Upper lobe of left lung (tissue), 6 donors: ENCODE measurements around the gene GLOD4. TPM values are rescaled to one million over a fixed set of nuclear protein-coding genes. Genes with fewer than 3 reads are reported as not detected.

ENCODE experiments used
- ATAC-seq, 2 donors: fragments of 200-7000 bp; cut with Tn5 transposase; one replicate each; pipeline ENCODE4 v1.9.1; 2022; ENCODE audit warnings: mild to moderate bottlenecking in 2 of 2, moderate library complexity in 2 of 2; ENCODE audit not compliant: low FRiP score in 2 of 2
- DNase-seq, 2 donors: peaks; one replicate each; pipeline ENCODE4 v3.0.0-alpha.2; 2019 to 2020
- H3K27ac ChIP-seq, 4 donors: fragments of 200-600 bp; sonication (generic); one replicate each; pipeline ENCODE4 v1.5.1; 2016 to 2019
- H3K27me3 ChIP-seq, 4 donors: fragments of 200-600 bp; sonication (generic); one replicate each; pipeline ENCODE4 v1.5.1; 2017 to 2019
- H3K36me3 ChIP-seq, 4 donors: fragments of 200-600 bp; sonication (generic); one replicate each; pipeline ENCODE4 v1.5.1; 2016 to 2019
- H3K4me1 ChIP-seq, 4 donors: fragments of 200-600 bp; sonication (generic); one replicate each; pipeline ENCODE4 v1.5.1; 2018 to 2019
- H3K4me3 ChIP-seq, 4 donors: fragments of 200-600 bp; sonication (generic); one replicate each; pipeline ENCODE4 v1.5.1; 2017 to 2019; ENCODE audit warnings: mild to moderate bottlenecking in 2 of 4, moderate library complexity in 1 of 4
- H3K9me3 ChIP-seq, 4 donors: fragments of 200-600 bp; sonication (generic); one replicate each; pipeline ENCODE4 v1.5.1; 2018 to 2019
- EP300 ChIP-seq, 4 donors: sonication (generic); formaldehyde crosslinking; IDR thresholded peaks; one replicate each; pipeline ENCODE4 v1.5.1; 2017; ENCODE audit warnings: antibody characterized with exemption in 4 of 4, control low read depth in 2 of 4
- POLR2A ChIP-seq, 4 donors: fragments of 450-650 bp; IDR thresholded peaks; one replicate each; pipeline ENCODE4 v1.5.1; 2016 to 2017; ENCODE audit warnings: antibody characterized with exemption in 4 of 4, mild to moderate bottlenecking in 2 of 4
- POLR2AphosphoS5 ChIP-seq, 2 donors: sonication (generic); formaldehyde crosslinking; IDR thresholded peaks; one replicate each; pipeline ENCODE4 v1.5.1; 2017; ENCODE audit warnings: antibody characterized with exemption in 2 of 2
- WGBS, 2 donors: methylation state at CpG; one replicate each; pipeline ENCODE4 v1.1.5; 2017 to 2018; 5-methylcytosine and 5-hydroxymethylcytosine counted together
- total RNA-seq, 6 donors: library from RNA; depleted of rRNA in 4 of 6; stranded (reverse); fragments of >200 nt in 4 of 6; gene quantifications; one replicate each; pipeline versions ENCODE4 v1.1.0 to v1.2.1, GENCODE V29; 2016 to 2021
- TF ChIP-seq, protein P1 (sequence below), 6 experiments: fragments of 450-650 bp in 4 of 6; fragments of 200-600 bp in 2 of 6; sonication (generic) in 2 of 6; IDR thresholded peaks; one replicate each; pipeline ENCODE4 v1.5.1; 2016 to 2019; ENCODE audit warnings: antibody characterized with exemption in 6 of 6
- donor health status: DM: no; HTN: no; CAD: no; lungs with moderate emphysema.
- donor health status: DM: no; HTN: yes; CAD: no; lungs with severe emphysema.

The GLOD4 gene
- total RNA-seq, 6 donors from 2014 or later = 41.0 to 92.2 (median 51.8) TPM

- 75 to 77% methylated on average over 10 of the region's 10 CpGs for WGBS, 2 donors
Measured at GRCh38 chr17:733743-734142, 48.3 kb downstream of the GLOD4 start.

DNA sequence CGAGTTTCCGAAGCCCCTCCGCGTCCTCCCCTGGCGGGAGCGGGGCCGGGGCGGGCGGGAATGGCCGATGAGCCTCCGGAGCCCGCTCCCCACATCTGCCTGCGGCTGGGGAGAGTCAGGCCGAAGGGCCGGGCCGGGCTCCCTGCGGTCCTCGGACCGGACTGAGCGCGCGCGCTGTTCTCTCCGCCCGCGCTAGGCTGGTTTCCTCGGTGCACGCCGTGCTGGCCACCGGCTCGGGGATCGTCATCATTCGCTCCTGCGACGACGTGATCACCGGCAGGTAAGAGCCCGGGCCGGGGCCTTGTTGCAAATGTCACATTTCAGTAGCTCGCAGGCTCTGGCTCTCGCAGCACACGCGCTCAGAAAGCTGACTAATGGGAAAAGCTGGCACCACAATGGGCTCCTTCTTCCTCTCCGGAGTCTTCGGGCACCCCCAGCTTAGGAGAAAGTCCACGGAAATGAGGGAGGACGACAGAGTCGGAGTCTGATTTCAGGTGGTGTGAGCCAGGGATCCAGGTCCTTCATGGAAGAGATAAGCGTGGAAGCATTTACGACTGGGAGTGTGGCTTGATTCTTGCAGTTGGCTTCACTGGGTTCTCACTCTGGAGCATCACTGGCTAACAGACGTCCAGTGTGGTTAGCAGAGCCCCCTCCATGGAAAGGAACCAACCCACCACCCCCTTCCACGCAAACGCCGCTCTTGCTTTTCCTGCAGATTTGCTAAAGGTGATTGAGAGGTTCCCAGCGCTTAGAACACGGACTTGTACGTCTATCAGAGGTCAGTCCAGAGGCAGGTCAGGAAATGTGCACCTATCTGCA lies 49.0 kb downstream of the GLOD4 start:
- Histone ChIP-seq H3K9me3 (no peaks in the 10 kb centered on the region), H3K4me1 (peaks cover 0 to 23% (median 10%) of the 10 kb centered on the region in 4 donors), H3K27ac (peak overlapping the region; percentile 56 to 87 (median 77)), H3K36me3 (peaks cover 0 to under 1% (median 0%) of the 10 kb centered on the region in 4 donors), H3K4me3 (peak overlapping the region; percentile 36 to 98 (median 93)), H3K27me3 (no peaks in the 10 kb centered on the region)
- WGBS, 2 donors = 20 to 39% methylated on average over 11 to 28 of the region's 57 CpGs
- DNase-seq (peak in 1 of 2 donors; percentile 42), ATAC-seq (peak; percentile 44 to 74)
- TF ChIP-seq EP300 (IDR thresholded peaks at IDR 0.05) = no peak
- TF ChIP-seq, protein P1, sequence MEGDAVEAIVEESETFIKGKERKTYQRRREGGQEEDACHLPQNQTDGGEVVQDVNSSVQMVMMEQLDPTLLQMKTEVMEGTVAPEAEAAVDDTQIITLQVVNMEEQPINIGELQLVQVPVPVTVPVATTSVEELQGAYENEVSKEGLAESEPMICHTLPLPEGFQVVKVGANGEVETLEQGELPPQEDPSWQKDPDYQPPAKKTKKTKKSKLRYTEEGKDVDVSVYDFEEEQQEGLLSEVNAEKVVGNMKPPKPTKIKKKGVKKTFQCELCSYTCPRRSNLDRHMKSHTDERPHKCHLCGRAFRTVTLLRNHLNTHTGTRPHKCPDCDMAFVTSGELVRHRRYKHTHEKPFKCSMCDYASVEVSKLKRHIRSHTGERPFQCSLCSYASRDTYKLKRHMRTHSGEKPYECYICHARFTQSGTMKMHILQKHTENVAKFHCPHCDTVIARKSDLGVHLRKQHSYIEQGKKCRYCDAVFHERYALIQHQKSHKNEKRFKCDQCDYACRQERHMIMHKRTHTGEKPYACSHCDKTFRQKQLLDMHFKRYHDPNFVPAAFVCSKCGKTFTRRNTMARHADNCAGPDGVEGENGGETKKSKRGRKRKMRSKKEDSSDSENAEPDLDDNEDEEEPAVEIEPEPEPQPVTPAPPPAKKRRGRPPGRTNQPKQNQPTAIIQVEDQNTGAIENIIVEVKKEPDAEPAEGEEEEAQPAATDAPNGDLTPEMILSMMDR (IDR thresholded peaks at IDR 0.05) = peak in 1 of 6 experiments; percentile 6

More at GRCh38 chr17:733743-734142, 48.3 kb downstream of the GLOD4 start:
- Histone ChIP-seq H3K4me3 (peak overlapping the region in 1 of 4 donors; percentile 98), H3K9me3 (no peaks in the 10 kb centered on the region), H3K36me3 (peaks cover 0 to 5% (median 0%) of the 10 kb centered on the region in 4 donors), H3K4me1 (peaks cover 0 to 23% (median 10%) of the 10 kb centered on the region in 4 donors), H3K27ac (no peak overlapping the region), H3K27me3 (no peaks in the 10 kb centered on the region)
- DNase-seq = no peak
- TF ChIP-seq POLR2A (IDR thresholded peaks at IDR 0.05) (no peak), POLR2AphosphoS5 (IDR thresholded peaks at IDR 0.05) (no peak), EP300 (IDR thresholded peaks at IDR 0.05) (no peak)
- TF ChIP-seq, protein P1 (IDR thresholded peaks at IDR 0.05) = no peak
- ATAC-seq = no peak

GRCh38 chr17:732067-732901 lies 49.8 kb downstream of the GLOD4 start, which contains the start of gene TLCD3A:
TSS of gene TLCD3A (plus strand) at chr17:732596. CDS start at chr17:732648, 52 bp downstream.
- Histone ChIP-seq H3K36me3 (no peaks in the 10 kb centered on the region), H3K9me3 (no peaks in the 10 kb centered on the region), H3K27ac (peak within 1 kb of the TSS; percentile 71 to 87 (median 77)), H3K27me3 (no peaks in the 10 kb centered on the region), H3K4me1 (peaks cover 0 to 23% (median 10%) of the 10 kb centered on the region in 4 donors), H3K4me3 (peak within 1 kb of the TSS; percentile 51 to 98 (median 93))
- WGBS, 2 donors = 0% methylated on average over 11 of the region's 126 CpGs; no CpG with 5 or more reads in 1 of the 2 donors
- TF ChIP-seq POLR2AphosphoS5 (IDR thresholded peaks at IDR 0.05) = no peak
- TF ChIP-seq EP300 (IDR thresholded peaks at IDR 0.05) = no peak
- TF ChIP-seq POLR2A (IDR thresholded peaks at IDR 0.05) = peak in 1 of 4 donors; percentile 58
- TF ChIP-seq, protein P1 (IDR thresholded peaks at IDR 0.05) = peak in 1 of 6 experiments; percentile 5
- ATAC-seq = peak; percentile 67 to 94
- peak; percentile 74 to 95 for DNase-seq

DNA sequence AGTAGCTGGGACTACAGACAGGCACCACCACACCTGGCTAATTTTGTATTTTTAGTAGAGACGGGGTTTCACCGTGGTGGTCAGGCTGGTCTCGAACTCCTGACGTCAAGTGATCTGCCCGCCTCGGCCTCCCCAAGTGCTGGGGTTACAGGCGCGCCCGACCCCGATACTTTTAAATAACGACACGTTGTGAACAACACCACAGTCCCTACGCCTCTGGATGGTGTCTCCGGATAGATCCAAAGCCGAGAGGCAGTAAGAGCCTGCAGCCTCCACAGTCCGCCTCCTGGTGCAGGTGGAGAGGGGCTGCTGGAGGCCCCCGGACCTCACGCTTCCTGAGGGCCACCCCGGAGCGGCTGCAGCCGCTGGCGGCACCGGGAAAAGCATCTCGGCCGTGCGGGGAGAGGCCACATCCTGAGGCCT lies 50.4 kb downstream of the GLOD4 start:
- peak in 1 of 2 donors; percentile 15 for ATAC-seq
- no peak for TF ChIP-seq EP300 (IDR thresholded peaks at IDR 0.05)
- no peak for TF ChIP-seq POLR2AphosphoS5 (IDR thresholded peaks at IDR 0.05)
- no peak for TF ChIP-seq POLR2A (IDR thresholded peaks at IDR 0.05)
- TF ChIP-seq, protein P1 (IDR thresholded peaks at IDR 0.05) = no peak
- DNase-seq = no peak
- WGBS, 2 donors = 0 to 22% methylated on average over 2 to 15 of the region's 26 CpGs
- Histone ChIP-seq H3K36me3 (no peaks in the 10 kb centered on the region), H3K27me3 (no peaks in the 10 kb centered on the region), H3K27ac (peak overlapping the region; percentile 70 to 87 (median 76)), H3K9me3 (no peaks in the 10 kb centered on the region), H3K4me1 (peaks cover 0 to 24% (median 10%) of the 10 kb centered on the region in 4 donors), H3K4me3 (peak overlapping the region; percentile 51 to 98 (median 93))
